Measurements from ENCODE around the gene ME3.
"Not testable (repeated sequence)": the region's sequence is repeated elsewhere in the genome, so short reads cannot be mapped to it uniquely, and the experiment has no call there.

ME3 gene

GRCh38 chr11:86663761-86664160 is 8.7 kb downstream of the ME3 start:
- no peak for DNase-seq (ENCODE audit: low read depth in 2 of 2)

GRCh38 chr11:86663291-86663690 is 9.1 kb downstream of the ME3 start:
- DNase-seq (ENCODE audit: low read depth in 2 of 2): no peak

DNA sequence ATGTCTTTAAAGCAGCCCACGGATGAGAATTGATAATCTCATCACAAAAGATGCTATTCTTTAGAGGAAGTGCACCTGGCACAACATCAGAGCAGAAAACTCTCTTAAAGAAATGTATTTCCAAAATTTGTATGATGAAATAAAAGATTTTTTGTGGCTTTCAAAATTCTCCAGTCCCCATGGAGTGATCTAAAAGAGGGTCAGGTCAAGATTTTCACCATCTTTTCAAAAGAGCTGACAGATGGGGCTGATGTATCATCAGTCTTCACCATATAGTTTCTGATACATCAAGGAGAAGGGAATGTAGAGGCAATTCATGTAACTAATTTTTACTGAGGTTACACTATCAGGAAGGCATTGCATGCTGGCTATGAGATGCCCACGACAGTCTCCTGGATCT is 11.7 kb downstream of the ME3 start:
- DNase-seq (ENCODE audit: low read depth in 2 of 2): no peak

- no peak for DNase-seq (ENCODE audit: low read depth in 2 of 2)
Observed at GRCh38 chr11:86660088-86660487, 12.3 kb downstream of the ME3 start.

DNA sequence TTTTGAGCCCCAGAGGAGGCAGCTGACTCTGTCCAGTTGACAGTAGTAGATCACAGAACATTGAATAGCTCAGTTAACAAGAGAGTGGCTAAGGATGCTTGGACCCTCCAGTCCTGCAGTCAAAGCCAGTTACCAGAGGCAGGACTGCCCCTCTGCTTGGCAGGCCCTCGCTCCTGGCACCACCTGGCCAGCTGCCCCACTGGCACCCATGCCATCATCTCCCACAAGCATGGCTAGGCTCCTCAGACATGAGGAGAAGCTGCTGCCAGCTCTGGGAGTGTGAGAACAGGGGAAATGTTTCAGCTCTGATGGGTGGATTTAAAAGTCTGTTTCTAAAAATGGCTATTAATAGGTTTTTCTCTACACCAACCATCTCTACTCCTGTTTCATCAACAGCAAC is 13.9 kb downstream of the ME3 start:
- no peak for DNase-seq (ENCODE audit: low read depth in 2 of 2)

DNA sequence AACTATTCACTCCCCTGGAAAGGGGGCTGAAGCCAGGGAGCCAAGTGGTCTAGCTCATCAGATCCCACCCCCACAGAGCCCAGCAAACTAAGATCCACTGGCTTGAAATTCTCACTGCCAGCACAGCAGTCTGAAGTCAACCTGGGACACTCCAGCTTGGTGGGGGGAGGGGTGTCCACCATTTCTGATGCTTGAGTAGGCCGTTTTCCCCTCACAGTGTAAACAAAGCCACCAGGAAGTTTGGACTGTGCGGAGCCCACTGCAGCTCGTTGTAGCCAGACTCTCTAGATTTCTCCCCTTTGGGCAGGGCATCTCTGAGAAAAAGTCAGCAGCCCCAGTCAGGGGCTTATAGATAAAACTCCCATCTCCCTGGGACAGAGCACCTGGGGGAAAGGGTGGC is 27.2 kb downstream of the ME3 start:
- not testable (repeated sequence) for DNase-seq (ENCODE audit: low read depth in 2 of 2)

DNA sequence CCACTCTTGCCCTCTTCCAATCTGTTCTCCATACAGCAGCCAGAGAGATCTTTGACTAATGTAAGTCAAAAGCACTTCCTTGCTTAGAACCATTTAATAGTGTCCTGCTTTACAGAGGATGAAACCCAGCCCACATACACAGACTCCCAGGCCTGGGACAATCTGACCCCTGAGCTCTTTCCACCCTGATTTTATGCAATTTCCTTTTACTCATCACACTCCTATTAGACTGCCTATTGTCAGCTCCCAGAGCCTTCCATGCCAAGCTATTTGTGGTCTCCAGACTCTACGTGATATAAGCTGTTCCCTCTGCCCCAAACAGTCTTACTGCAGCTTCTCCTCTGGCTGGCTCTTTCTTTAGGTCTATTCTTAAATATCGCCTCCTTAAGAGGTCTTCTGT is 28.1 kb downstream of the ME3 start:
- no peak for DNase-seq (ENCODE audit: low read depth in 2 of 2)

GRCh38 chr11:86641537-86642261 is 30.7 kb downstream of the ME3 start:
- DNase-seq (ENCODE audit: low read depth in 2 of 2): no peak

GRCh38 chr11:86639137-86639536 is 33.3 kb downstream of the ME3 start:
- no peak for DNase-seq (ENCODE audit: low read depth in 2 of 2)

GRCh38 chr11:86638673-86639072 is 33.7 kb downstream of the ME3 start:
- DNase-seq (ENCODE audit: low read depth in 2 of 2): no peak

GRCh38 chr11:86637988-86638387 is 34.4 kb downstream of the ME3 start:
- DNase-seq (ENCODE audit: low read depth in 2 of 2): no peak

DNA sequence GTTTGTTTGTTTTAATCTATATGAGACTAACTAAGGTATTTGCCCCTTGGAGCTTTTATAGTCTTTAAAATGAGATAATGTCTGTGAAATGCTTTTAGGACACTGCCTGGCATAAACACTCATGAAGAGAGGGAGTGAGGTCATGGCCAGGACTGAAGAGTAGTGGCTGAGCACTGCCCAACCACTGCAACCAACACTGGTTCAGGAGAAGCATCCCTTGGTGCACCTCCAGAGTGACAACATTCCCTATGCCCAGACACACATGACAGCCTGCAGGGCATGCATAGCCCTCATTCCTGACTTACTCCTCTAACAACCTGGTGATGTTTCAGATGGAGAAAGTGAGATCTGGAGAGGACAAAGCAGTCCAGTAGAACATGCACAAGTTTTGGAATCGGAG is 36.1 kb downstream of the ME3 start:
- DNase-seq (ENCODE audit: low read depth in 2 of 2): no peak

DNA sequence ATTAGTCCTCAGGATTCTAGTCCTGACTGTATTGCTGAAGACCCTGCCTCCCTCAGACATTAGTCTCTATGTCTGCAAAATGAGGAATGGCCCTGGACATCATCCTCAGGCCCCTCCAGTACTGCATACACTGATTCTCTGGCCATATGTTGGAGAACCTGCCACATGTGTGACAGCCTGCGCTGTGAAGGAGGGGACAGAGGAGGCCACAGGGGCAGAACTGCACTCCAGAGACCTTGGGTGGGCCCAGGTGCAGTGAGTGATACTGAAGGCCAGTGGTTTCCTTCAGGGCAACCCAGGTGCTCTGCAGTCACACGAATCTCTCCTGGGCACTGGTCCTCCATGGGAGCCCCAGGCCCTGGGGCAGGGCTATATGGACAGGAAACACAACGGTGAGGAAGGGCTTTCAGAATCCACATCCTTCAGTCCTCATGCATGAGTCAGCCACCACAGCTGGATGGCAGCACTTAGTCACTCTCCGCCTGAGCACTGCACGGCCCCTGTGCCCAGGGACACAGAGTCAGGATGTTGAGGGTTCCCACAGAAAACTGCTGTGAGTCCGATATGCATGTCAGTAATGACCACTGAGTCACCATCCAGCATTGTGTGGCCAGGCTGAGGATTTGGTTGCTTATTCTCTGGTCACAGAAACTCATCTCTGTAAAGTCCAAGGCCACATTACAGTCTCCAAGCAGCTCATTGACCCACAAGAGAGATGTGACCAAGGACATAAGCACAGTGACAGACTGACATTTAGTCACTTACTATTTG is 39.7 kb downstream of the ME3 start:
- DNase-seq (ENCODE audit: low read depth in 2 of 2): peak; percentile 30 to 39

DNA sequence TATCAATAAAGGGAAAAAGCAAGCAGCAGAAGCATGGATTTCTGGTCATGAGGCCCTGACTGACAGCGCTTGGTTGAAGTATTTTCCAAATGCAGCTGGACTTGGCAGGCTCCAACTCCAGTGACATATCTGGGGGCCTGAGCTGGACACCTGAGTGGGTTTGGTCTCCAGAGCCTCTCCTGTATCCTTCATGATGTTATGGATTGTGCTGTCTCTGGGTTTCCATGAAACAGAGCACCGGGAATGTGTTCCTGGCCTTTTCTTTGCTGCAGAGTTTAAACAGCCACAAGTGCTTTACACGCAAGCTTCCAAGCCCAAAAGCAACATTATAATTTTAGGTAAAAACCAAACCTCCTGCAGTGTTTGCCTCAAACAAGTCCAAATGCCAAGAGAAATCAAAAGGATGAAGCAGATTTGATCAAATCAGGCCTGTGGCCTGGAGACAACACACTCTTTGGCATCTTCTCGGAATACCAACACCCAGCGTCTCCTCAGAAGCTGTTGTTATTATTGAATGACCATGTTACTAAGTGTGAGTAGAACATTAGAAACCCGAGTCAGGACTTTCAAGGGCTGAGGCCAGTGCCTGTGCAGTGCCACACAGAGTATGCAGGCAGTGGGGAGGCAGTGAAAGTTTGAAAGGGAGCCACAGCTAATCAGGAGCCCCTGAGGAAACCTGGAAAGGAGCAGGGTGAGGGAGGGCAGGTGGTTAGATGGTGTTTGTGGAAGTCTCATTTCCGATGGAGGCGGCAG is 42.0 kb downstream of the ME3 start:
- no peak for DNase-seq (ENCODE audit: low read depth in 2 of 2)

DNA sequence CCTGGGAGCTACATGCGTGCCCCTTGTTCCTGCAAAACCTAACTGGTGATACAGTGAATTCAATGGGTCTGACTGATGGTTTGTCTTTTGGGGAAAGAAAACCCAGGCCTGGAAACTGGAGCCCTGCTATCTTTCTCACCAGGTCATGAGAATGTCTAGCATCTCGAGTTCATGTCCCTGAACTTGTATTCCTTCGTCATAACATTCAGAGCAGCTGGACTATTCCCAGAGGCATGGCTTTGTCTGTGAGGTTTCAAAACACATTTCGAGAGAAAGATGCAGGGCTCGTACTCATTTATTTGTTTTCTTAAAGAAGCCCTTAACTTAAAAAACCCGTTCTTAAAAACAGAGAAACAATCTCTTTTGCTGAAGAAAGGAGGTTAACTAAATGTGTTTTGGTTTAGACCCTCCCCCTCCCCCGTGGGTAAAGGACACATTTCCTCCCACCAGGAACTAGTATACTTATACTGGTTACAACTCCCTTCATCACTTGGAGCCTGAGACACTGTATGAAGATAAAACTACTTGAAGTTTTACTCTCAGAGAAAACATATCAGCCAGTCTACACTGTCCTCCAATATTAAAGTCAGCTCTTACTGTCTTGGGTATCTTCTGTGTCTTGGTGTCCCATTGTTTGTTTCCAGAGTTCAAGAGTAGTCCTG is 43.2 kb downstream of the ME3 start:
- no peak for DNase-seq (ENCODE audit: low read depth in 2 of 2)

GRCh38 chr11:86627776-86628455 is 44.5 kb downstream of the ME3 start:
- no peak for DNase-seq (ENCODE audit: low read depth in 2 of 2)

GRCh38 chr11:86625981-86626380 is 46.4 kb downstream of the ME3 start:
- DNase-seq (ENCODE audit: low read depth in 2 of 2): no peak

DNA sequence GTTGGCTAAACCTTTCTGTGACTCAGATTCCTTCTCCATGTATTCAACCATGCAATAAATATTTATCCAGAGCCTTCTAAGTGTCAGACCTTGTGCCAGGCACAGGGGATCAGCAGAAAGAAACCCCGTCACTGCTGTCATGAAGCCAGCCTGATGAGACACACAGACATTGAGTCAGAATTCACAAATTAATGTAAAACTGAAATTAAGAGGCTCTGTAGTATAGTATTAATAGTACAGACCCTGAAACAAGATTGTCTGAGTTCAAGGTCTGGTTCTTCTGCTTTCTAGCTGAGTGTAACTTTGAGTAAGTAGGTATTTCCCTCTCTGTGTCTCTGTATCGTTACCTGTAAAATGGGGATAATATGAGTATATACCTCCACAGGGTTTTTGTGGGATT is 46.9 kb downstream of the ME3 start:
- DNase-seq (ENCODE audit: low read depth in 2 of 2): no peak

DNA sequence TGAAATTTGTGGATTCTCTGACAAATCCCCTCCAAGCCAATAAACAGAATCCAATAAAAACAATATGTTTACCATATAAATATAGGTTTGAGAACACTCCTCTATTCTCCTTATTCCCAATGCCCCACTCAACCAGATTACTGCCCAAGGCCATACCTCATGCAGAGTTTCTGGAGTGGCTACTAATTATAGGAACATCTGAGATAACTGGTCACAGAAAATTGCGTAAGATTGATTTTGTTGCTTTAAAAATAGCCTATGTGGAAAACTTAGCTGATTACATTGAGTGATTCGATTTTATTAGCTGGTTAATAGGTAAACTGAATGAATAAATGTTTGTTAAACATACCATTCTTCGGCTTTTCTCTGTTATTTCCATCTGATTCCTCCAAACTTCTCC is 48.0 kb downstream of the ME3 start:
- no peak for DNase-seq (ENCODE audit: low read depth in 2 of 2)

DNA sequence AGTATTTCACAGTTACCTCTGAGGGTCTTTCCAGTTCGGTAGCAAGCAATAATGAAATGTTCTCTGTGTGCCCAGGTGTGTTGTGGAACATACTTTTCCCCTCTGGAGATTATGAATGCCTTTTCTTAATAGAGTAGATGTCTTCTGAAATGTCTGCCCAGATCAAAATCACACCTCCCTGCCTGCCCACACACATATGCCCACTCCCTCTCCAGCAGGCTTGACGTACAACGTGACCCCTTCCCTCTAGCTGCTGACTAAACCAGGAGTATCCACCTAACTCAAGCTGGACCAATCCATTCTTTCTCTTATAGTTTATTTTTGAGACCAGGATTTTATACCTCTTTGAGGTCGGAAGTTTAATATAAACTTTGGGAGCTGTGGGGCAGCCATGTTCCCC is 48.7 kb downstream of the ME3 start:
- no peak for DNase-seq (ENCODE audit: low read depth in 2 of 2)

DNA sequence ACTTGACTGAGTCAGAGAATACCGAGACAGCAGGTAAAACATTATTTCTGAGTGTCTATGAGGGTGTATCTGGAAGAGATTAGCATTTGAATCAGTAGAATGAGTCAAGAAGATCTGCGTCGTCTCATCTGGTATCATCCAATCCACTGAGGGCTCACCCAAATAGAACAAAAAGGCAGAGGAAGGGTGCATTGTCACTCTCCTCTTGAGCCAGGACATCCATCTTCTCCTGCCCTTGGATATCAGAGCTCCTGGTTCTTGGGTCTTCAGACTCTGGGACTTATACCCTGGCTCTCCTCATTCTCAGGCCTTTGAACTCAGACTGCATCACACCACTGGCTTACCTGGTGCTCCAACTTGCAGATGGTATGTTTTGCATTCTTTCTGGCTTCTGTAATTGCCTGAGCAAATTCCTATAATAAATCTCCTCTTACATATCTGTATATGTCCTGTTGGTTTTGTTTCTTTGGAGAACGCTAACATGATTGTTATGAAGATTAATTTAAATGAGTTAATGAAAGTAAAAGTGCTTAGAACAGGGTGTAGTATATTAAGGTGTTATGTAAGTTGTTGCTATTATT is 49.3 kb downstream of the ME3 start:
- DNase-seq (ENCODE audit: low read depth in 2 of 2): no peak
